K562 (cell line): ENCODE results near the gene UGT1A9. TPM values are rescaled to one million over a fixed set of nuclear protein-coding genes. Genes with fewer than 3 reads are reported as not detected.

Experiments used
- ATAC-seq: fragments of 200-7000 bp; cut with Tn5 transposase; 3 replicates; pipeline ENCODE4 v1.9.1; 2020; ENCODE audit warnings: moderate library complexity
- BruUV-seq: library from RNA; stranded (reverse); fragments of 400-500 nt; replicated peaks from 2 replicates; lab custom pipeline; 2021; lab: Mats Ljungman, UMichigan
- CTCF ChIA-PET: fragments of 300-600 bp; formaldehyde crosslinking; extraction: SDS; loops from one replicate; lab custom pipeline; 2021; ENCODE audit warnings: low intra/inter-chr PET ratio; lab: Yijun Ruan, JAX
- POLR2A ChIA-PET: fragments of 300-600, 350-650 bp; sonication (Branson Sonifier 250); formaldehyde crosslinking; extraction: SDS; loops from one replicate; lab custom pipeline; 2021; ENCODE audit warnings: antibody characterized with exemption, inconsistent platforms; lab: Yijun Ruan, JAX
- DNase-seq, 4 experiments: peaks; one replicate each; pipeline versions ENCODE4 v3.0.0 to v3.0.0-alpha.2; 2011 to 2018; ENCODE audit warnings: low spot score in 3 of 4, mixed read lengths in 3 of 4; ENCODE audit errors: extremely low read depth in 1 of 4
- FAIRE-seq: peaks from 2 replicates; lab custom pipeline; 2011; peaks lifted over from hg19 to GRCh38; lab: Jason Lieb, UNC
- H2AFZ ChIP-seq: 2 replicates; pipeline ENCODE4 v1.6.0; 2011; ENCODE audit warnings: low read depth, low read length, control low read depth, inconsistent platforms
- H3K27ac ChIP-seq: fragments of 200-600 bp; 3 replicates; pipeline ENCODE4 v1.8.0; 2011; ENCODE audit warnings: low read depth, mild to moderate bottlenecking, control low read depth, inconsistent platforms, low read length, moderate library complexity, mixed read lengths; ENCODE audit errors: extremely low read depth
- H3K27me3 ChIP-seq, 2 experiments: fragments of 300-600 bp in 1 of 2; 2 replicates in 1 of 2; 3 replicates in 1 of 2; pipeline versions ENCODE4 v1.6.0 to v1.8.0; 2011; ENCODE audit warnings: inconsistent platforms in 2 of 2, low read length in 2 of 2, mild to moderate bottlenecking in 1 of 2, mixed read lengths in 1 of 2, moderate library complexity in 1 of 2; ENCODE audit not compliant: control insufficient read depth in 2 of 2, insufficient read depth in 2 of 2
- H3K36me3 ChIP-seq: fragments of 300-600 bp; 3 replicates; pipeline ENCODE4 v1.8.0; 2011; ENCODE audit warnings: mild to moderate bottlenecking, low read length, inconsistent platforms; ENCODE audit not compliant: control insufficient read depth, insufficient read depth
- H3K4me1 ChIP-seq, 2 experiments: fragments of 200-600 bp in 1 of 2; replicated peaks in 1 of 2; 2 replicates in 1 of 2; 3 replicates in 1 of 2; pipeline versions ENCODE4 v1.5.1 to v1.8.0; 2011; ENCODE audit warnings: inconsistent platforms in 2 of 2, low read length in 2 of 2, mild to moderate bottlenecking in 1 of 2, mixed read lengths in 1 of 2, moderate library complexity in 1 of 2; ENCODE audit not compliant: control insufficient read depth in 2 of 2, insufficient read depth in 2 of 2
- H3K4me2 ChIP-seq: 2 replicates; pipeline ENCODE4 v1.6.1; 2011; ENCODE audit warnings: low read length, control low read depth, inconsistent platforms, mixed read lengths; ENCODE audit not compliant: insufficient read depth
- H3K4me3 ChIP-seq: fragments of 200-600 bp; sonication (generic), shearing (Covaris generic); 2 replicates; pipeline ENCODE4 v1.5.1; 2016; ENCODE audit warnings: control low read depth, inconsistent platforms
- H3K79me2 ChIP-seq: fragments of 200-600 bp; 3 replicates; pipeline ENCODE4 v1.8.0; 2011; ENCODE audit warnings: low read length, inconsistent platforms; ENCODE audit not compliant: control insufficient read depth, insufficient read depth
- H3K9ac ChIP-seq, 2 experiments: 2 replicates each; pipeline versions ENCODE4 v1.6.0 to v1.6.1; 2011; ENCODE audit warnings: low read depth in 2 of 2, low read length in 2 of 2, control low read depth in 1 of 2, inconsistent platforms in 1 of 2, mild to moderate bottlenecking in 1 of 2, mixed read lengths in 1 of 2; ENCODE audit not compliant: insufficient read depth in 1 of 2
- H3K9me1 ChIP-seq: one replicate; pipeline ENCODE4 v1.6.0; 2011; ENCODE audit warnings: inconsistent platforms, mild to moderate bottlenecking, low read length, moderate library complexity; ENCODE audit not compliant: control insufficient read depth, insufficient read depth
- H3K9me3 ChIP-seq: replicated peaks from 2 replicates; pipeline ENCODE4 v1.5.1; 2011; ENCODE audit warnings: low read depth, low read length, inconsistent platforms; ENCODE audit not compliant: control insufficient read depth, insufficient read depth
- H4K20me1 ChIP-seq: replicated peaks from 2 replicates; pipeline ENCODE4 v1.6.1; 2011; ENCODE audit warnings: low read length, inconsistent platforms, mixed read lengths; ENCODE audit not compliant: control insufficient read depth, insufficient read depth
- ELF1 ChIP-seq: fragments of 200-800 bp; sonication (Bioruptor generic); IDR thresholded peaks from 2 replicates; pipeline ENCODE4 v1.6.1; 2016; ENCODE audit warnings: missing genetic modification characterization, missing compliant biosample characterization
- FOXM1 ChIP-seq, 2 experiments: fragments of 450-650 bp in 1 of 2; sonication (generic) in 1 of 2; formaldehyde crosslinking in 1 of 2; IDR thresholded peaks; 2 replicates each; pipeline versions ENCODE4 v1.6.1 to v1.9.0; 2017 to 2022; ENCODE audit warnings: low read depth in 2 of 2, mild to moderate bottlenecking in 2 of 2, missing genetic modification reagents in 1 of 2, moderate library complexity in 1 of 2
- MIER1 ChIP-seq: fragments of 450-650 bp; IDR thresholded peaks from 2 replicates; pipeline ENCODE4 v1.6.1; 2016; ENCODE audit warnings: antibody characterized with exemption, mild to moderate bottlenecking, low read depth
- NFRKB ChIP-seq: fragments of 450-650 bp; IDR thresholded peaks from 2 replicates; pipeline ENCODE4 v1.6.1; 2016; ENCODE audit warnings: low read depth
- TBL1XR1 ChIP-seq, 2 experiments: IDR thresholded peaks; 2 replicates each; pipeline ENCODE4 v1.6.1; 2012; ENCODE audit warnings: improper control_type of control experiment in 2 of 2, low read length in 2 of 2, mild to moderate bottlenecking in 1 of 2
- ZBTB8A ChIP-seq: fragments of 450-650 bp; IDR thresholded peaks from 2 replicates; pipeline ENCODE4 v1.6.1; 2018; ENCODE audit warnings: mild to moderate bottlenecking, moderate library complexity; ENCODE audit not compliant: partially characterized antibody
- ZNF140 ChIP-seq: fragments of 250-450 bp; sonication (Bioruptor Pico); IDR thresholded peaks from 2 replicates; pipeline ENCODE4 v1.8.0; 2021; ENCODE audit warnings: moderate library complexity, mild to moderate bottlenecking, inconsistent platforms
- WGBS: fragments of 100-300 bp; shearing (Covaris generic); methylation state at CpG from one replicate; pipeline ENCODE4 v1.1.6; 2016; ENCODE audit warnings: low coverage, mixed read lengths; ENCODE audit not compliant: insufficient coverage; ENCODE audit errors: missing lambda C conversion rate; 5-methylcytosine and 5-hydroxymethylcytosine counted together
- in situ Hi-C: fragments of 300-500 bp; cut with MboI; formaldehyde crosslinking; loops from 4 replicates; pipeline ENCODE4 v1.15.0; 2018; ENCODE audit warnings: inconsistent platforms, mixed read lengths
- intact Hi-C: fragments of 100-400 bp; cut with micrococcal nuclease; formaldehyde crosslinking; loops from 2 replicates; pipeline ENCODE4 v1.14.2; 2022
- polyA plus RNA-seq, 8 experiments: library from polyadenylated mRNA; depleted of rRNA in 4 of 8; stranded (reverse) in 5 of 8; unstranded in 3 of 8; fragments of >200 nt; fragmentation: Nextera tagmentation in 2 of 8; fragmentation: Illumina TruSeq in 1 of 8; extraction: Ambion mirVana in 2 of 8; extraction: Trizol in 1 of 8; gene quantifications; 2 replicates each; pipeline versions ENCODE4 v1.2.1 to v1.2.3, GENCODE V29; 2011 to 2014; ENCODE audit warnings: inconsistent platforms in 1 of 8, missing spikeins in 1 of 8
- total RNA-seq, 7 experiments: library from RNA; depleted of rRNA in 6 of 7; stranded (reverse); fragments of >200 nt in 6 of 7; fragmentation: Illumina TruSeq in 2 of 7; extraction: Trizol in 2 of 7; gene quantifications; 2 replicates each; pipeline versions ENCODE4 v1.2.1 to v1.2.3, GENCODE V29; 2011 to 2021; ENCODE audit warnings: low replicate concordance in 1 of 7
- TF ChIP-seq, protein P1 (sequence below), 2 experiments: fragments of 450-650 bp; IDR thresholded peaks; 2 replicates each; pipeline ENCODE4 v1.6.1; 2018; ENCODE audit warnings: mild to moderate bottlenecking in 2 of 2, low read depth in 1 of 2; ENCODE audit not compliant: partially characterized antibody in 2 of 2

UGT1A9 gene
- total and polyA plus RNA-seq, 9 of the 15 experiments (the other 6 are each of a cell fraction or from before 2014, with no cell fraction given), result 0.09 TPM; not detected in 8

GRCh38 chr2:233756429-233757081 is 84.9 kb downstream of the UGT1A9 start:
- Histone ChIP-seq H3K4me1 (peaks cover 0 to 5% of the 10 kb centered on the region in 2 experiments; a peak in 2 of 5 replicates), H3K4me2 (no peak overlapping the region), H4K20me1 (no peaks in the 10 kb centered on the region), H3K9me3 (no peaks in the 10 kb centered on the region), H2AFZ (no peak overlapping the region), H3K27me3 (peaks cover 0 to 17% of the 10 kb centered on the region in 2 experiments; a peak in 2 of 5 replicates), H3K27ac (no peak overlapping the region), H3K79me2 (no peaks in the 10 kb centered on the region), H3K9ac (no peak overlapping the region), H3K9me1 (no peaks in the 10 kb centered on the region), H3K36me3 (no peaks in the 10 kb centered on the region), H3K4me3 (no peak overlapping the region)
- POLR2A ChIA-PET, result no interaction called here
- BruUV-seq, result no TSS peak
- TF ChIP-seq TBL1XR1 (IDR thresholded peaks at IDR 0.05; ENCODE audit: low read length in 2 of 2) (no peak), FOXM1 (IDR thresholded peaks at IDR 0.05; ENCODE audit: low read depth) (no peak), FOXM1 (CRISPR knock-in tag; IDR thresholded peaks at IDR 0.05; ENCODE audit: low read depth) (no peak), ZBTB8A (no peak), MIER1 (no peak), NFRKB (no peak), ZNF140 (CRISPR knock-in tag) (no peak), ELF1 (tag) (no peak)
- TF ChIP-seq, protein P1, sequence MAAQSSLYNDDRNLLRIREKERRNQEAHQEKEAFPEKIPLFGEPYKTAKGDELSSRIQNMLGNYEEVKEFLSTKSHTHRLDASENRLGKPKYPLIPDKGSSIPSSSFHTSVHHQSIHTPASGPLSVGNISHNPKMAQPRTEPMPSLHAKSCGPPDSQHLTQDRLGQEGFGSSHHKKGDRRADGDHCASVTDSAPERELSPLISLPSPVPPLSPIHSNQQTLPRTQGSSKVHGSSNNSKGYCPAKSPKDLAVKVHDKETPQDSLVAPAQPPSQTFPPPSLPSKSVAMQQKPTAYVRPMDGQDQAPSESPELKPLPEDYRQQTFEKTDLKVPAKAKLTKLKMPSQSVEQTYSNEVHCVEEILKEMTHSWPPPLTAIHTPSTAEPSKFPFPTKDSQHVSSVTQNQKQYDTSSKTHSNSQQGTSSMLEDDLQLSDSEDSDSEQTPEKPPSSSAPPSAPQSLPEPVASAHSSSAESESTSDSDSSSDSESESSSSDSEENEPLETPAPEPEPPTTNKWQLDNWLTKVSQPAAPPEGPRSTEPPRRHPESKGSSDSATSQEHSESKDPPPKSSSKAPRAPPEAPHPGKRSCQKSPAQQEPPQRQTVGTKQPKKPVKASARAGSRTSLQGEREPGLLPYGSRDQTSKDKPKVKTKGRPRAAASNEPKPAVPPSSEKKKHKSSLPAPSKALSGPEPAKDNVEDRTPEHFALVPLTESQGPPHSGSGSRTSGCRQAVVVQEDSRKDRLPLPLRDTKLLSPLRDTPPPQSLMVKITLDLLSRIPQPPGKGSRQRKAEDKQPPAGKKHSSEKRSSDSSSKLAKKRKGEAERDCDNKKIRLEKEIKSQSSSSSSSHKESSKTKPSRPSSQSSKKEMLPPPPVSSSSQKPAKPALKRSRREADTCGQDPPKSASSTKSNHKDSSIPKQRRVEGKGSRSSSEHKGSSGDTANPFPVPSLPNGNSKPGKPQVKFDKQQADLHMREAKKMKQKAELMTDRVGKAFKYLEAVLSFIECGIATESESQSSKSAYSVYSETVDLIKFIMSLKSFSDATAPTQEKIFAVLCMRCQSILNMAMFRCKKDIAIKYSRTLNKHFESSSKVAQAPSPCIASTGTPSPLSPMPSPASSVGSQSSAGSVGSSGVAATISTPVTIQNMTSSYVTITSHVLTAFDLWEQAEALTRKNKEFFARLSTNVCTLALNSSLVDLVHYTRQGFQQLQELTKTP (IDR thresholded peaks at IDR 0.05; ENCODE audit: low read depth in 1 of 2, partially characterized antibody in 2 of 2), result no peak
- no peak for DNase-seq
- CTCF ChIA-PET, result no interaction called here
- intact Hi-C loops, result no loop called here
- WGBS, result 1% methylated on average over 7 of the region's 7 CpGs
- ATAC-seq, result no peak
- FAIRE-seq, result no peak
- in situ Hi-C loops, result no loop called here
